NCI-H1105 treated with DMSO at 0.1 percent for 48 hours (cell line): ENCODE data around the gene CMA1.
"Not testable (repeated sequence)": the region's sequence is repeated elsewhere in the genome, so short reads cannot be mapped to it uniquely, and the experiment has no call there.

Experiments
- DNase-seq: peaks from one replicate; lab custom pipeline; 2025; lab: John Stamatoyannopoulos, UW

CMA1 gene

DNA sequence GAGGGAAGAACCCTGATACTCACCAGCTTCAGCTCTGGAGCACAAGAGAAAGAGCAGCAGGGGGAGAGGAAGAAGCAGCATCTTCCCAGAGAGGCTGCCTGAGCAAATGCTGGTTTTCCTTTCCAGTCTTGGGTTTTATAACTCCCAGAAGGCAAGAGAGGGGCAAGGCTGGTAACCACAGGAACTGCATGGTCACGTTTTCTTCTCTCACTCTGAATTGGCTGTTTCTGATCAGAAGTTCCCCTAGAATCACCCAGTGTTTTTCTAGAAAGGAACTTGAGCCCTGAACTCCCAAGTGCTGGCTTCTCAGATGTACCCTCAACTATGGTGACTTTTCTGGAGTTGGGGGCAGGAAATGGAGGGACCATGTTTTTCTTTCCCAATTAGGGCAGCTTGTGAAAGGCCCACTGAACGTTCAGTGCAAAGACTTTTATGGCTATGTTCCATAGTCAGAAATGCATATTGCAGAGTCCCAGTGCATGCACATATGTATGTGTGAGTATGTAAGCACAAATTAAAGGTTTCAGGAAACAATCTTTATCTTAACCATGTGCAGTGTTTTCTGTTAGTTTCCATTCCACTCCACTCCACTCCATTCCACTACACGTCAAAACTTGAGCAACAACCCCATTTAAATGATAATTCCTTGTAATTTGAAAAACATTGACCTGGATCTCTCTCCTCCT is at the start of gene CMA1:
Gene CMA1 (minus strand): TSS at position 111 of the 686 bp plus-strand sequence. CDS start 30 bp downstream, at position 81.
- no peak for DNase-seq

DNA sequence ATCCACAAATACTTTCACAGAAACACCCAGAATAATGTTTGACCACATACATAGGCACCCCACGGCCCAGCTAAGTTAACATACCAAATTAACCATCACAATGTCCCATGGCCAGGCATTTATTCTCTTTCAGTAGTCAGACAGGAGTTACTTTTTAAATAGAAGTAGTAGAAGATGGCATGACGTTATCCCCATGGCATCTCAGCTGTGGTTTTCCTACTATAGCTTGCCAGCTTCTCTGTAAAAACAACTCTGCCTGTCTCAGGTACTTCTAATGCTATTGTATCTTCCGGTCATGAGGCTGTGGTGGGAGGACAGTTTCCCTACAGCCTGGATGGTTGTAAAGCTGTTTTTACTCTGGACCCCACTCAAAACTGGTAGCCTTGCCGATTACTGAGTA is 48.7 kb upstream of the CMA1 start:
- DNase-seq, result no peak

DNA sequence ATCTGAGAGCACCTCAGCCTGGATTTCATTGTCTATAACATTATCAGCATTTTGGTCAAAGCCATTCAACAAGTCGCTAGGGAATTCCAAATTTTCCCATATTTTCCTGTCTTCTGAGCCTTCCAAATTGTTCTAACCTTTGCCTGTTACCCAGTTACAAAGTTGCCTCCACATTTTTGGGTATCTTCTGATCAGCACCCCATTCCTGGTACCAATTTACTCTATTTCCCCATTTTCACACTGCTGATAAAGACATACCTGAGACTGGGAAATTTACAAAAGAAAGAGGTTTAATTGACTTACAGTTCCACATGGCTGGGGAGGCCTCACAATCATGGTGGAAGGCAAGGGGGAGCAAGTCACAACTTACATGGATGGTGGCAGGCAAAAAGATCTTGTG is 41.0 kb upstream of the CMA1 start:
- DNase-seq, result not testable (repeated sequence)

DNA sequence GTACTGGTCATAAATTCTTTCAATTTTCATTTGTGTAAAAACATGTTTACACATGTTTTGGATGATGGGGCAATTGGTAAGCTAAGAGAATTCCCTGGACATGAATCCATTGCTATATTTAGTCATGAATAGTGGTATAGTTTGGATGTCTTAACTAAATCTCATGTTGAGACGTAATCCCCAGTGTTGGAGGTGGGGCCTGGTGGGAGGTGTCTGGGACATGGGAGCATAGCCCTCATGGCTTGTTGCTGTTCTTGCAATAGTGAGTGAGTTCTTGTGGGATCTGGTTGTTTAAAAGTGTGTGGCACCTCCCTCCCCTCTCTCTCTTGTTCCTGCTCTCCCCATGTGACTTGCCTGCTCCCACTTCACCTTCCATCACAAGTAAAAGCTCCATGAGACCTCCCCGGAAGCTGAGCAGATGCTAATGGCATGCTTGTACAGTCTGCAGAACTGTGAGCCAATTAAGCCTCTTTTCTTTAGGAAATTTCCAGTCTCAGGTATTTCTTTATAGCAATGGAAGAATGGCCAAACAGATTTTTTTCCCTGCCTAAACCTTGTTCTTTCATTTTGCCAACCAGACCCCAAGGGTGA is 34.4 kb upstream of the CMA1 start:
- no peak for DNase-seq

DNA sequence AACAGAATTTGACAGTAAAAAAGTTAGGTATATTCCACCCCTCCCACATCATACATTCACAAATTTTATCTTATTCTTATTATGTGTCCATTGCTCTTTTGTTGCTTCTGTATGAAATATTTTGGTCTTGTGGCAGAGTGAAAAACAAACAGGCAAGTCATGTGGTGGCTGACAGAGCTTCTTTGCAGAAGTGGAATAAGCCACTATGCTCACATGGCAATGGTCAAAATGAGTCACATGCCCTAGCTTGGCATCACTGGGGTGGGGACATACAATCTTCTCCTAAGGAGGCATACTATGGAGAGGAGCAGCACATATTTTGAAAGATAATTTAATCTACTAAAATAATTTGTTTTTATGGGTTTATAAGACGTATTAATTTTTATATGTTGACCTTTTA is 27.7 kb upstream of the CMA1 start:
- no peak for DNase-seq

- no peak for DNase-seq
Measured at GRCh38 chr14:24534286-24534685, 26.2 kb upstream of the CMA1 start.

- DNase-seq, result not testable (repeated sequence)
Measured at GRCh38 chr14:24525877-24526620, 18.0 kb upstream of the CMA1 start.

DNA sequence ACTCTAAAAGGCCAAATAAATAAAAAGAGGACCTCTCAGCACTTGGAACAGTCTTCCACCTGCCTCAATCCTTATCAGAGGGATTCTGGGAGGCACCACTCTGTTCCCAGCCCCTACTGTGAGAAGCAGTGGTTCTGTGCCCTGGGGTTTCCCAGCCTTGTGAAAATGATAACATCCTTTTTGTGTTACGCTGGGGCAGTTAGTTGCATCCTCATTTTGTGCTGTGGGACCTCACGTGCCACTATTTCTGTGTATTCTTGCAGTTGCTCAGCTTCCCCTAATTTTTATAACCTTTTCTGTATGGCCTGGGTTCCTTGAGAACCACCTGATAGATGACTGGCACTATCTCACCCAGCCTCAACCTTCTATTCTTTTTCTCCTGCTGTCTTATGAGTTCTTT is 10.8 kb upstream of the CMA1 start:
- DNase-seq, result no peak

- DNase-seq, result no peak
Measured at GRCh38 chr14:24514209-24514608, 6.1 kb upstream of the CMA1 start.

DNA sequence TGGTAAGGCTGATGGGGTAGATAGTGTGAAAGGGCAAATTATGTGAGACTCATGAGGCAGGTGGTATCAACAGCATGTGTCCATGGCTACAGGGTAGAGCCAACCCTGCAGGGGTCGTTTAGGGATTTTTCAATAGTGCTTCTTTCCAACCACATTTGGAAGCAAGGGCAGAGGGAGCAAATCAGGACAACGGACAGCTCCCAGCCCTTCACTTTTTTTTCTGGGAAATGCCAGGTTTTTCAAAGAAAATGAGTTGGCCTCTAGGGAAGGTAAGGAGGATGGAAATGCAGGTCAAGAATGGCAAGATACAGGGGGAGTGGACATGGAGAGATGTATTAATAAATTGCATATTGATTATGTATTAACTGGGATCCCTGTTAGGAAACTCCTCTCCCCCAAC is 4.9 kb upstream of the CMA1 start:
- DNase-seq, result no peak

- no peak for DNase-seq
Measured at GRCh38 chr14:24506443-24506842, 1.6 kb downstream of the CMA1 start.

GRCh38 chr14:24504425-24504950 is 3.6 kb downstream of the CMA1 start:
- no peak for DNase-seq

GRCh38 chr14:24491586-24492408 is 16.3 kb downstream of the CMA1 start:
- DNase-seq, result not testable (repeated sequence)

DNA sequence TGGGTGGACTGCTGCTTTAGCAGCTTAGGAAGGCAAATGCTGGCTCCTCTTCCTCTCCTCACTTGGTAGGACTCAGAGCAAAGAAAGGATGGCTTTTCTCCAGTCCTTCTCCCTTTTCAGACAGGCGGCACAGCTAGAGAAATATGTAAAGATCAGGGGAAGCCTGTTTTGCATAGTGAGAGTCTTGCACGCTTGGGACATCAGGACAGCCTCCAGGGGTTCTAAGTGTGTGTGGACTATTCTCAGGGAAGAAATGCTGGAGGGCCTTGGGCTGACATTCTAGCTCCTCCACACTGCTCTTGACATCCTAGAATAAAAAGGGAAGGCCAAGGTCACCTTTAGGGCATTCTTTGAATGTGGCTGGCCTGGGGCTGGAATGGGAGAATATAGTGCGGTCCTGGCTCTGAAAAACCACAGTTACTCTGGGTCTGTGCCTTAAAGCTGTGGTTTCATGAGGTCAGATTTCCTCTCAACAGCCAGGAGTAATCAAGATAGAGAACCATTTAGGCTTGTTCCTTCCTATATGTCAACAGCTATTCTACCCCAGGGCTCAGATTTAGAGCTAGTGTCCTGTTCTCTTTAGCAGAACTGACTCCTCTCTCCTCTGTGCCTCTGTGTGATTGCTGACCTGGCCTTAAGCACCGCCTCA is 24.3 kb downstream of the CMA1 start:
- no peak for DNase-seq

- DNase-seq, result not testable (repeated sequence)
Measured at GRCh38 chr14:24482699-24483303, 25.3 kb downstream of the CMA1 start.

- DNase-seq, result no peak
Measured at GRCh38 chr14:24481622-24482324, 26.3 kb downstream of the CMA1 start.

GRCh38 chr14:24479999-24480398 is 28.1 kb downstream of the CMA1 start:
- DNase-seq, result not testable (repeated sequence)

GRCh38 chr14:24475261-24475660 is 32.8 kb downstream of the CMA1 start:
- no peak for DNase-seq

- no peak for DNase-seq
Measured at GRCh38 chr14:24473211-24473610, 34.9 kb downstream of the CMA1 start.

- not testable (repeated sequence) for DNase-seq
Measured at GRCh38 chr14:24470450-24470849, 37.6 kb downstream of the CMA1 start.
